ENCODE results near the gene SLC44A3. TPM values are rescaled to one million over a fixed set of nuclear protein-coding genes. Genes with fewer than 3 reads are reported as not detected.
A peak's percentile ranks its signal among the peaks of the same experiment; 100 is the strongest.

SLC44A3 gene
- total RNA-seq, 2 donors from 2014 or later: 0.56 TPM; not detected in 1

- no peaks in the 10 kb centered on the region for H3K4me1 Mint-ChIP-seq
- H3K36me3 Mint-ChIP-seq (ENCODE audit: low read depth): no peaks in the 10 kb centered on the region
- ATAC-seq (replicated peaks): peak; percentile 58
- no peak overlapping the region for H3K27ac Mint-ChIP-seq
- no peak overlapping the region for H3K4me3 Mint-ChIP-seq
- no peaks in the 10 kb centered on the region for H3K27me3 Mint-ChIP-seq
- peaks cover 4% of the 10 kb centered on the region for H3K9me3 Mint-ChIP-seq
These were observed 12.2 kb upstream of the SLC44A3 start for GRCh38 chr1:94807742-94808491.

GRCh38 chr1:94808669-94809068 lies 11.5 kb upstream of the SLC44A3 start:
- Mint-ChIP-seq H3K4me1 (no peaks in the 10 kb centered on the region), H3K36me3 (ENCODE audit: low read depth) (no peaks in the 10 kb centered on the region), H3K9me3 (peaks cover 5% of the 10 kb centered on the region), H3K4me3 (no peak overlapping the region), H3K27me3 (no peaks in the 10 kb centered on the region), H3K27ac (no peak overlapping the region)
- no peak for ATAC-seq (replicated peaks)

DNA sequence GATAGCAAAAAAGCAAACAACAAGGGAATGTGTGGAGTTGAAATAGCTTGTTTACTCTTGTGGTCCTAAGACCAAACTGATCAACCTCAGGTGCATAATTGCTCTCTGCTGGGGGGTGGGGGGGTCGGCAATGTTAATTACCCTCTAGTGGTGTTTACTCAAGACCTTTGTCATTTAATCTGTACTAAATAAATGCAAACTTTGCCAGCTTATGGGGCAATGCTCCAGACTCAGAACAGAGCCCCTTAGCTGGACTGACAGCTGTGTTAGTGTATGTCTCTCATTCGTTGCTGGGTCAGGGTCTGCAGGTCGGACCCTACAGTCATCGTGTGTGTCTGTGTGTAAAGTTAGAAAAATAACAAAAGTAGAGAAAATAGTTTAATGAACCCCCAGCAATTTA lies 7.2 kb upstream of the SLC44A3 start:
- Mint-ChIP-seq H3K9me3 (peaks cover 9% of the 10 kb centered on the region), H3K4me1 (no peaks in the 10 kb centered on the region), H3K27ac (no peak overlapping the region), H3K36me3 (ENCODE audit: low read depth) (no peaks in the 10 kb centered on the region), H3K27me3 (peaks cover 17% of the 10 kb centered on the region), H3K4me3 (no peak overlapping the region)
- ATAC-seq (replicated peaks): no peak

- Mint-ChIP-seq H3K4me3 (no peak overlapping the region), H3K27ac (no peak overlapping the region), H3K36me3 (ENCODE audit: low read depth) (no peaks in the 10 kb centered on the region), H3K9me3 (peaks cover 9% of the 10 kb centered on the region), H3K27me3 (peaks cover 31% of the 10 kb centered on the region), H3K4me1 (peaks cover 2% of the 10 kb centered on the region)
- no peak for ATAC-seq (replicated peaks)
These were observed 4.1 kb upstream of the SLC44A3 start for GRCh38 chr1:94816030-94816429.

GRCh38 chr1:94817712-94818111 lies 2.4 kb upstream of the SLC44A3 start:
- no peak for ATAC-seq (replicated peaks)
- H3K4me3 Mint-ChIP-seq: no peak overlapping the region
- peaks cover 3% of the 10 kb centered on the region for H3K4me1 Mint-ChIP-seq
- no peak overlapping the region for H3K27ac Mint-ChIP-seq
- H3K36me3 Mint-ChIP-seq (ENCODE audit: low read depth): no peaks in the 10 kb centered on the region
- peaks cover 5% of the 10 kb centered on the region for H3K9me3 Mint-ChIP-seq
- H3K27me3 Mint-ChIP-seq: peaks cover 44% of the 10 kb centered on the region

- no peak for ATAC-seq (replicated peaks)
- peaks cover 50% of the 10 kb centered on the region for H3K27me3 Mint-ChIP-seq
- no peaks in the 10 kb centered on the region for H3K36me3 Mint-ChIP-seq (ENCODE audit: low read depth)
- H3K9me3 Mint-ChIP-seq: no peaks in the 10 kb centered on the region
- peaks cover 3% of the 10 kb centered on the region for H3K4me1 Mint-ChIP-seq
- no peak overlapping the region for H3K27ac Mint-ChIP-seq
- H3K4me3 Mint-ChIP-seq: peak overlapping the region; percentile 51
These were observed 766 bp upstream of the SLC44A3 start for GRCh38 chr1:94819238-94819944.

DNA sequence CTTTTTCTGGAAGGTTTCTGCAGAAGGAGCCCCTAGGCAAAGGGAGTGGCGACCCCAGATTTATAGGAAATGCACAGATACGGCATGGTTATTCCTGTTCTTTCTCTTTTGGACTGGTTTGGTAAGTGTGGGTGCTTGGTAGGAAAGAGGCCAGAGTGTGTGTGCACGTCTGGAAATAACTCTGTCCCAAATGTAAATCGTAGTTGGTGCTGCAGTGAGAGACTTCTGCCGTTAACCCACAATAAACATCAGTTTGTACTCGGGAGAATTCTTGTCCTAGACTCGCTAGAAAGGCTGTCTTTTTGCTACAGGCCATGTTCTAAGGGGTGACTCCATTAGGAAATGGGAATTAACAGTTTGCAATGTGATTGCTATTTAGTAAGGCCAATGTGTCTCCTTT lies 779 bp downstream of the SLC44A3 start:
- H3K4me3 Mint-ChIP-seq: peak overlapping the region; percentile 53
- H3K4me1 Mint-ChIP-seq: peaks cover 3% of the 10 kb centered on the region
- H3K27ac Mint-ChIP-seq: no peak overlapping the region
- peaks cover 45% of the 10 kb centered on the region for H3K27me3 Mint-ChIP-seq
- no peaks in the 10 kb centered on the region for H3K36me3 Mint-ChIP-seq (ENCODE audit: low read depth)
- no peak for ATAC-seq (replicated peaks)
- no peaks in the 10 kb centered on the region for H3K9me3 Mint-ChIP-seq

GRCh38 chr1:94821636-94822305 lies 1.6 kb downstream of the SLC44A3 start:
- no peak for ATAC-seq (replicated peaks)
- Mint-ChIP-seq H3K27ac (no peak overlapping the region), H3K27me3 (peaks cover 45% of the 10 kb centered on the region), H3K9me3 (no peaks in the 10 kb centered on the region), H3K4me1 (peaks cover 3% of the 10 kb centered on the region), H3K4me3 (peak overlapping the region; percentile 53), H3K36me3 (ENCODE audit: low read depth) (no peaks in the 10 kb centered on the region)

DNA sequence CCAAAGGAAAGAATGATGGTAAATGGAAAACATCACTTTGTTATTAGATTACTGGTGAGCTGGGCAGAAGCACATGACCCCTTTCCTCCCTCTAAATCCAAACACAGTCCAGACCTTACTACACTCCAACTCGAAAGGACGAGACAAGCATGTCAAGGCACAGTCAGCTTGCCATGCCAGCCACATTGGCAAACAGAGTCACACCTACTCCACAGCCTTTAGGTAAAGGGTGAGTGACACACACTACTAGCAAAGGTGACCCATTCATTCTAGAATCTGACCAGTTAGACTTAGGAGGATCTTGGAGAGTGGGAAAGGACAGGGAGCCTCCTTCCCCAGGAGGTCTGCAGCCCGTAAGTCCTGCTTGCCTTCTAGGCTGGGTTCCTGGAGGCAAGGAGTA lies 3.0 kb downstream of the SLC44A3 start:
- Mint-ChIP-seq H3K4me3 (no peak overlapping the region), H3K9me3 (no peaks in the 10 kb centered on the region), H3K36me3 (ENCODE audit: low read depth) (no peaks in the 10 kb centered on the region), H3K27ac (no peak overlapping the region), H3K4me1 (peaks cover 3% of the 10 kb centered on the region), H3K27me3 (peaks cover 41% of the 10 kb centered on the region)
- ATAC-seq (replicated peaks): no peak

DNA sequence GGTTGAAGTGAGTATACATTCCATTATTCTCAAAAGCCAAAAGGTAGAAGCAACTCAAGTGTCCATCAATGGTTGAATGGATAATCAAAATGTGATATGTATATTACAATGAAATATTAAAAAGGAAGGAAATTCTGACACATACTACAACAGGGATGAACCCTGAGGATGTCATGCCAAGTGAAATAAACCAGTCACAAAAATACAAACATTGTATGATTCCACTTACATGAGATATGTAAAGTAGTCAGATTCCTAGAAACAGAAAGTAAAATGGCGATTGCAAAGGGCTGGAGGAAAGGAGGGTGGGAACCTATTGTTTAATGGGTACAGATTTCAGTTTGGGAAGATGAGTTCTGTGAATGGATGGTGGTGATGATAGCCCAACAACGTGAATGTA lies 5.8 kb downstream of the SLC44A3 start:
- Mint-ChIP-seq H3K4me1 (peaks cover 2% of the 10 kb centered on the region), H3K9me3 (no peaks in the 10 kb centered on the region), H3K27ac (no peak overlapping the region), H3K36me3 (ENCODE audit: low read depth) (no peaks in the 10 kb centered on the region), H3K4me3 (no peak overlapping the region), H3K27me3 (peaks cover 34% of the 10 kb centered on the region)
- no peak for ATAC-seq (replicated peaks)

- Mint-ChIP-seq H3K27ac (no peak overlapping the region), H3K4me3 (no peak overlapping the region), H3K4me1 (no peaks in the 10 kb centered on the region), H3K27me3 (peaks cover 26% of the 10 kb centered on the region), H3K36me3 (ENCODE audit: low read depth) (no peaks in the 10 kb centered on the region), H3K9me3 (no peaks in the 10 kb centered on the region)
- ATAC-seq (replicated peaks): no peak
These were observed 7.3 kb downstream of the SLC44A3 start for GRCh38 chr1:94827434-94827833.

DNA sequence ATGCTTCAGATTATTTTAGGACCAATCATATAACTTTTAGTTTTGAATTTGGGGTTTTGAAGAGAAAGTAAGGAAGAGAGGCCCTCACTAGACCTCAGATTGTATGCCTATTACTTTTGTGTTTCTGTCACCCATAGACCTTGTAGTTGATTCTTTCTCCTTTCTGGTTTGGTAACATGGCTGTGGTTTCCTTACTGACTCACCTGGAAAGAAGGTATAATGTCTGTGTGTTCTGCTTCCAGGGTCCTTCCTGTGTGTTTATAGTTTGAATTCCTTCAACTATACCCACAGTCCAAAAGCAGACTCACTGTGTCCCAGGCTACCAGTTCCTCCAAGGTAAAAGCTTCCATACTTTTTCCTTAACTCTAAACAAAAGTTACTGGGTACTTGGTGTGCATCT lies 8.1 kb downstream of the SLC44A3 start:
- Mint-ChIP-seq H3K27ac (no peak overlapping the region), H3K4me1 (no peaks in the 10 kb centered on the region), H3K27me3 (peaks cover 22% of the 10 kb centered on the region), H3K4me3 (no peak overlapping the region), H3K9me3 (no peaks in the 10 kb centered on the region), H3K36me3 (ENCODE audit: low read depth) (no peaks in the 10 kb centered on the region)
- no peak for ATAC-seq (replicated peaks)

DNA sequence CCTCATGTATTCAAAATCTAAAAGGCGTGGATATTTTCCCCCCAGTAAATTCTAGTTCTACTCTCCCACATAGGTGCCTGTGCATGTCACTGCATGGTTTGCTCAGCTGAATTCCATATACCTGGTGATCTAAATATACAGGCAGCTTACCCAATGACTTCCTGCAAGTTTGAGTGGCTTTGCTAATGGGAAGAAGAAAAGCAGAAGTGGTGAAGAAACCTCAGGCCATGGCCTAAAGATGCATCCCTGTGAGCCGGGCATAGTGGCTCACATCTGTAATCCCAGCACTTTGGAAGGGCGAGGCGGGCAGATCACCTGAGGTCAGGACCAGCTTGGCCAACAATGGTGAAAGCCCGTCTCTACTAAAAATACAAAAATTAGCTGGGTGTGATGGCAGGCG lies 11.5 kb downstream of the SLC44A3 start:
- no peak for ATAC-seq (replicated peaks)
- H3K27ac Mint-ChIP-seq: no peak overlapping the region
- no peaks in the 10 kb centered on the region for H3K4me1 Mint-ChIP-seq
- no peak overlapping the region for H3K4me3 Mint-ChIP-seq
- H3K36me3 Mint-ChIP-seq (ENCODE audit: low read depth): no peaks in the 10 kb centered on the region
- peaks cover 15% of the 10 kb centered on the region for H3K27me3 Mint-ChIP-seq
- H3K9me3 Mint-ChIP-seq: no peaks in the 10 kb centered on the region

DNA sequence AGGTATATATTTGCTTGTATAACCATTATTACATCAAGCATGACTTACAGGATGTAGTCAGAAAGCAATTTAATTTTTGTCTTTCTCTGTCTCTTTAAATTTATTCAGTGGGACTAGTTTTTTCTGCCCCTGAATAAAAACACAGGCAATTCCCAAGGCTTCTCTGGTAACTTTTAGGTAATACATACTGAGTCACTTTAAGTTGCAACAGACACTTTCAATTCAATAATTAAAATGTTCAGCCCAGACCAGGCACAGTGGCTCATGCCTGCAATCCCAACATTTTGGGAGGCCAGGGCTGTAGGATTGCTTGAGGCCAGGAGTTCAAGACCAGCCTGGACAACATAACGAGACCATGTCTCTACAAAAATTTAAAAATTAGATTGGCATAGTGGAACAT lies 12.3 kb downstream of the SLC44A3 start:
- Mint-ChIP-seq H3K4me3 (no peak overlapping the region), H3K9me3 (no peaks in the 10 kb centered on the region), H3K27ac (no peak overlapping the region), H3K27me3 (peaks cover 13% of the 10 kb centered on the region), H3K36me3 (ENCODE audit: low read depth) (no peaks in the 10 kb centered on the region), H3K4me1 (no peaks in the 10 kb centered on the region)
- no peak for ATAC-seq (replicated peaks)

Data from activated T-helper 17 cell treated with anti-CD3 and anti-CD28 coated beads, Interleukin-2, amount 50 U/mL, for 72 hours (primary cell).